Measurements from ENCODE around the gene KHNYN.

- TF ChIP-seq TAF1 (IDR thresholded peaks at IDR 0.05; ENCODE audit: low read depth, low read length) (no peak), POLR2AphosphoS5 (IDR thresholded peaks at IDR 0.05; ENCODE audit: low read depth, low read length) (no peak), POLR2A (IDR thresholded peaks at IDR 0.05; ENCODE audit: low read depth, low read length) (no peak), SPI1 (IDR thresholded peaks at IDR 0.05; ENCODE audit: low read depth, low read length) (no peak), PAX5 (IDR thresholded peaks at IDR 0.05; ENCODE audit: insufficient read depth, low read length, severe bottlenecking) (no peak)
These were observed 45.5 kb downstream of the KHNYN start for GRCh38 chr14:24475261-24475660.
